Measurements from ENCODE around the gene BMPR1B. TPM values are rescaled to one million over a fixed set of nuclear protein-coding genes. Genes with fewer than 3 reads are reported as not detected.

Gene BMPR1B
- total and polyA plus RNA-seq, 2 experiments from 2014 or later = 1.6 to 3.3 TPM

DNA sequence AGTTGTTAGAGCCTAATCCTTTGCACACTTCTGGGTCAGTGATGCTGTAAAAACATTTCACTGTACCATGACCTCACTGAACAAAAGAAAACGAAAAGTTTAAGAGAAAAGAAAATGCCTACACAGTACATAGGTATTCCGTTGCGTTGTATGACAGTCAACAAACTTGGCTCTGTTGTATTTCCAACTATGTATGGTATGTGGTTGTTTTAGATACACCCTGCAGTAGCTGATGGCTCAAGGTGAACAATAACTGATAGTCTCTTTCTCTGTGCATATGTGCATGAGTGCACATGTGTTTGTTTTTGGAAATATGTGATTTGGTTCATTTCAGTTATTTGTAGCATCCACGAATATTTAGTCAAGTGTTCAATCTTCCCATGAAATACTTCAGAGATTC is 176.0 kb downstream of the BMPR1B start:
- Histone ChIP-seq H3K9me3 (ENCODE audit: low read depth) (no peaks in the 10 kb centered on the region), H3K9me2 (replicated peaks; ENCODE audit: insufficient read depth) (no peaks in the 10 kb centered on the region), H3K4me3 (no peak overlapping the region), H3K36me3 (replicated peaks; ENCODE audit: insufficient read depth, low read depth) (no peaks in the 10 kb centered on the region), H3K79me2 (no peaks in the 10 kb centered on the region), H3K4me2 (no peak overlapping the region), H2AFZ (no peak overlapping the region), H3K27ac (no peak overlapping the region), H4K20me1 (ENCODE audit: insufficient read depth, poor library complexity, severe bottlenecking) (no peaks in the 10 kb centered on the region), H3K4me1 (ENCODE audit: insufficient read depth) (peaks cover 16% of the 10 kb centered on the region), H3K27me3 (no peaks in the 10 kb centered on the region)
- no peak for DNase-seq (ENCODE audit: low spot score)
- WGBS (ENCODE audit: low lambda C conversion rate, missing lambda C conversion rate) = 71% methylated on average over 4 of the region's 4 CpGs
- no peak for TF ChIP-seq EZH2phosphoT487 (IDR thresholded peaks at IDR 0.05; ENCODE audit: low read depth, severe bottlenecking, unreplicated experiment)
- TF ChIP-seq, protein P1, sequence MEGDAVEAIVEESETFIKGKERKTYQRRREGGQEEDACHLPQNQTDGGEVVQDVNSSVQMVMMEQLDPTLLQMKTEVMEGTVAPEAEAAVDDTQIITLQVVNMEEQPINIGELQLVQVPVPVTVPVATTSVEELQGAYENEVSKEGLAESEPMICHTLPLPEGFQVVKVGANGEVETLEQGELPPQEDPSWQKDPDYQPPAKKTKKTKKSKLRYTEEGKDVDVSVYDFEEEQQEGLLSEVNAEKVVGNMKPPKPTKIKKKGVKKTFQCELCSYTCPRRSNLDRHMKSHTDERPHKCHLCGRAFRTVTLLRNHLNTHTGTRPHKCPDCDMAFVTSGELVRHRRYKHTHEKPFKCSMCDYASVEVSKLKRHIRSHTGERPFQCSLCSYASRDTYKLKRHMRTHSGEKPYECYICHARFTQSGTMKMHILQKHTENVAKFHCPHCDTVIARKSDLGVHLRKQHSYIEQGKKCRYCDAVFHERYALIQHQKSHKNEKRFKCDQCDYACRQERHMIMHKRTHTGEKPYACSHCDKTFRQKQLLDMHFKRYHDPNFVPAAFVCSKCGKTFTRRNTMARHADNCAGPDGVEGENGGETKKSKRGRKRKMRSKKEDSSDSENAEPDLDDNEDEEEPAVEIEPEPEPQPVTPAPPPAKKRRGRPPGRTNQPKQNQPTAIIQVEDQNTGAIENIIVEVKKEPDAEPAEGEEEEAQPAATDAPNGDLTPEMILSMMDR (IDR thresholded peaks at IDR 0.05; ENCODE audit: poor library complexity) = no peak
- no peak for TF ChIP-seq EZH2 (IDR thresholded peaks at IDR 0.05; ENCODE audit: borderline replicate concordance)

DNA sequence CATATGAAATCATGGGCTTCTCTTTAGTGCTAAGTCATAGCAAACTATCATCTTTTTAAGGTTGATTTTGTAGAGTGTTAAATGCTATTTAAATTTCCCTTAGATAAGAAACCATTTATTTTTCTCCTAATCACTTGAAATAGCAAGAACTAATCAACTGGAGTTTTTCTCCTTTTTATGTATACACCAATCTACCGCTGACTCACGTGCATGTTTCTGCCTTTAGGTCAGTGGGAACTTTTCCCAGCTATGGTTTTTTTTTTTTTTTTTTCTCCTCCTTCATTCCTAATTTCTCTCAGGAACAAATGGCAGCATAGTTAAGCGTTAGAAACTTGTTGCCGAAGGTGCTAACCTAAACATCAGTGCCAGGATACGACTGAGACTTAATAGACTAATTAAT is 176.4 kb downstream of the BMPR1B start:
- H3K27me3 ChIP-seq = no peaks in the 10 kb centered on the region
- no peak for DNase-seq (ENCODE audit: low spot score)
- H2AFZ ChIP-seq = no peak overlapping the region
- H3K9me3 ChIP-seq (ENCODE audit: low read depth) = no peaks in the 10 kb centered on the region
- H3K4me1 ChIP-seq (ENCODE audit: insufficient read depth) = peaks cover 16% of the 10 kb centered on the region
- H3K9me2 ChIP-seq (replicated peaks; ENCODE audit: insufficient read depth) = no peaks in the 10 kb centered on the region
- H3K27ac ChIP-seq = no peak overlapping the region
- no peak for TF ChIP-seq EZH2 (IDR thresholded peaks at IDR 0.05; ENCODE audit: borderline replicate concordance)
- TF ChIP-seq, protein P1 (IDR thresholded peaks at IDR 0.05; ENCODE audit: poor library complexity) = no peak
- TF ChIP-seq EZH2phosphoT487 (IDR thresholded peaks at IDR 0.05; ENCODE audit: low read depth, severe bottlenecking, unreplicated experiment) = no peak
- H3K79me2 ChIP-seq = no peaks in the 10 kb centered on the region
- no peak overlapping the region for H3K4me2 ChIP-seq
- H3K4me3 ChIP-seq = no peak overlapping the region
- no peaks in the 10 kb centered on the region for H4K20me1 ChIP-seq (ENCODE audit: insufficient read depth, poor library complexity, severe bottlenecking)
- WGBS (ENCODE audit: low lambda C conversion rate, missing lambda C conversion rate) = 80% methylated on average over 5 of the region's 5 CpGs
- no peaks in the 10 kb centered on the region for H3K36me3 ChIP-seq (replicated peaks; ENCODE audit: insufficient read depth, low read depth)

DNA sequence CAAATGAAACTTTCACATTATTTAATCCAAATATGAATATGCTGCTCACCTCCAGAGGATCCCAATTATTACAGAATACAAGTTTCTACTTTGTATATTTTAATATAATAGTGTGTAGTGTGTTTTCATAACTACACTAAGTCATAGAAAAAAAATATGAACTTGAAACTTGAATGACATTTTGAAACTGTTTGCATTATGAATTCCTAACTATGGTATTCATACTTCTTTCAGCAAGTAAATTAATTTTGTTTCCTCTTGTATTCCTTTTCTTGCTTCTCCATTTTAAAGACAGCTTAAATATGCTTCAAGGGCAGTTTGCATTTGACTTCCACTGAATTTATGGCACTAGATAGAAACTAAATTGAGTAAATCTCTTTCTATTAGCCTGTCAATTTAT is 177.1 kb downstream of the BMPR1B start:
- Histone ChIP-seq H3K27ac (no peak overlapping the region), H3K36me3 (replicated peaks; ENCODE audit: insufficient read depth, low read depth) (no peaks in the 10 kb centered on the region), H4K20me1 (ENCODE audit: insufficient read depth, poor library complexity, severe bottlenecking) (no peaks in the 10 kb centered on the region), H3K4me2 (no peak overlapping the region), H3K9me3 (ENCODE audit: low read depth) (no peaks in the 10 kb centered on the region), H3K79me2 (no peaks in the 10 kb centered on the region), H2AFZ (no peak overlapping the region), H3K4me1 (ENCODE audit: insufficient read depth) (peaks cover 14% of the 10 kb centered on the region), H3K4me3 (no peak overlapping the region), H3K9me2 (replicated peaks; ENCODE audit: insufficient read depth) (no peaks in the 10 kb centered on the region), H3K27me3 (no peaks in the 10 kb centered on the region)
- TF ChIP-seq EZH2 (IDR thresholded peaks at IDR 0.05; ENCODE audit: borderline replicate concordance) = no peak
- TF ChIP-seq, protein P1 (IDR thresholded peaks at IDR 0.05; ENCODE audit: poor library complexity) = no peak
- TF ChIP-seq EZH2phosphoT487 (IDR thresholded peaks at IDR 0.05; ENCODE audit: low read depth, severe bottlenecking, unreplicated experiment) = no peak
- no peak for DNase-seq (ENCODE audit: low spot score)

DNA sequence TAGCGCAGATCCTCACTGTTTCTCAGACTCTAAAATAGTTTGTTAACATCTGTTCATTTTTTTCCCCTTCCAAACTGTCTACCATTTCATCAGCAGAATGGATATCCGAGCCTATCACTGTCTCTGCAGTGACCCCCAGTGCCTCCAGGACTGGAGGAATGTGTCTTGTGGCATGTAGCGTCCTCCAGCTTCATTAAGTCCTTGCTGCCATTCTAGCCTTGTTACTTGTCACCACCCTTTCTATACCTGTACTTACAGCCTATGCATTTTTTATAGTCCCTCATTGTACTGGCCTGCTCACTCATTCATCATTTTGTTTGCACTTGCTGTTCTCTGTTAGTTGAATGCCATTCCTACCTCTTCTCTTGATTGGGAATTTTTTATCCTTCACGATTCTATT is 179.1 kb downstream of the BMPR1B start:
- Histone ChIP-seq H3K4me3 (no peak overlapping the region), H3K9me3 (ENCODE audit: low read depth) (no peaks in the 10 kb centered on the region), H3K4me1 (ENCODE audit: insufficient read depth) (no peaks in the 10 kb centered on the region), H2AFZ (no peak overlapping the region), H3K36me3 (replicated peaks; ENCODE audit: insufficient read depth, low read depth) (no peaks in the 10 kb centered on the region), H3K9me2 (replicated peaks; ENCODE audit: insufficient read depth) (no peaks in the 10 kb centered on the region), H3K27ac (no peak overlapping the region), H3K79me2 (no peaks in the 10 kb centered on the region), H3K27me3 (no peaks in the 10 kb centered on the region), H3K4me2 (no peak overlapping the region), H4K20me1 (ENCODE audit: insufficient read depth, poor library complexity, severe bottlenecking) (no peaks in the 10 kb centered on the region)
- DNase-seq (ENCODE audit: low spot score) = no peak
- TF ChIP-seq EZH2 (IDR thresholded peaks at IDR 0.05; ENCODE audit: borderline replicate concordance) = no peak
- TF ChIP-seq, protein P1 (IDR thresholded peaks at IDR 0.05; ENCODE audit: poor library complexity) = no peak
- TF ChIP-seq EZH2phosphoT487 (IDR thresholded peaks at IDR 0.05; ENCODE audit: low read depth, severe bottlenecking, unreplicated experiment) = no peak
- WGBS (ENCODE audit: low lambda C conversion rate, missing lambda C conversion rate) = 83% methylated on average over 4 of the region's 4 CpGs

All from hepatocyte (in vitro differentiated cells).